ENCODE measurements around the gene VOPP1.

The VOPP1 gene

DNA sequence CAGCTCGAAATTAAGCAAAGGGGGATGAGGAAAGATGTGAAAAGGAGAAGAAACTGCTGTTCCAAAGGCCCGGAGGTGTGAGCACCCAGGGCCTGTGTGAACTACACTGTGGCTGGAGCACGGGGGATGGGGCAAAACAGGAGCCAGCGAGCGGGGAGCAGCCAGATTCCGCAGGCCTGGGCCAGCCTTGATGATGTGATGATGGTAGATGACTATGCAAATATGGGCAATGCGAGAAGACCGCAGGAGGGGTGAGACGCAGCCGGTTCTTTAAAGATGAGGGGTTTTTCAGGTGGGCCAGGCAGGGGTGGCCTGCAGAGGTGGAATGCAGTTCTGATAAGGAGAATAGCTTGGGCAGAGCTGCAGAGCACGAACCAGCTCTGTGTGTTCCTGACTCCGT lies 145.6 kb downstream of the VOPP1 start:
- no peaks in the 10 kb centered on the region for H3K79me2 ChIP-seq (ENCODE audit: control insufficient read depth, low read length)
- no peak overlapping the region for H3K27ac ChIP-seq (ENCODE audit: low read depth, low read length)
- no peaks in the 10 kb centered on the region for H3K4me1 ChIP-seq (ENCODE audit: control insufficient read depth, low read length)
- H3K9me2 ChIP-seq (replicated peaks; ENCODE audit: control insufficient read depth, low read length) = no peaks in the 10 kb centered on the region
- no peaks in the 10 kb centered on the region for H3K9me3 ChIP-seq (ENCODE audit: control insufficient read depth, insufficient read depth, low read length)
- H3K4me3 ChIP-seq (ENCODE audit: low read length) = no peak overlapping the region
- H3K4me2 ChIP-seq (ENCODE audit: low read length) = no peak overlapping the region
- TF ChIP-seq, protein P1, sequence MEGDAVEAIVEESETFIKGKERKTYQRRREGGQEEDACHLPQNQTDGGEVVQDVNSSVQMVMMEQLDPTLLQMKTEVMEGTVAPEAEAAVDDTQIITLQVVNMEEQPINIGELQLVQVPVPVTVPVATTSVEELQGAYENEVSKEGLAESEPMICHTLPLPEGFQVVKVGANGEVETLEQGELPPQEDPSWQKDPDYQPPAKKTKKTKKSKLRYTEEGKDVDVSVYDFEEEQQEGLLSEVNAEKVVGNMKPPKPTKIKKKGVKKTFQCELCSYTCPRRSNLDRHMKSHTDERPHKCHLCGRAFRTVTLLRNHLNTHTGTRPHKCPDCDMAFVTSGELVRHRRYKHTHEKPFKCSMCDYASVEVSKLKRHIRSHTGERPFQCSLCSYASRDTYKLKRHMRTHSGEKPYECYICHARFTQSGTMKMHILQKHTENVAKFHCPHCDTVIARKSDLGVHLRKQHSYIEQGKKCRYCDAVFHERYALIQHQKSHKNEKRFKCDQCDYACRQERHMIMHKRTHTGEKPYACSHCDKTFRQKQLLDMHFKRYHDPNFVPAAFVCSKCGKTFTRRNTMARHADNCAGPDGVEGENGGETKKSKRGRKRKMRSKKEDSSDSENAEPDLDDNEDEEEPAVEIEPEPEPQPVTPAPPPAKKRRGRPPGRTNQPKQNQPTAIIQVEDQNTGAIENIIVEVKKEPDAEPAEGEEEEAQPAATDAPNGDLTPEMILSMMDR (IDR thresholded peaks at IDR 0.05; ENCODE audit: low read depth, low read length, poor library complexity, severe bottlenecking) = no peak
- TF ChIP-seq EZH2phosphoT487 (IDR thresholded peaks at IDR 0.05; ENCODE audit: borderline replicate concordance, low read length) = no peak
- H3F3A ChIP-seq (ENCODE audit: control insufficient read depth, insufficient read depth) = no peaks in the 10 kb centered on the region
- no peaks in the 10 kb centered on the region for H4K20me1 ChIP-seq (ENCODE audit: control insufficient read depth, insufficient read depth, low read depth, low read length)
- peaks cover 3% of the 10 kb centered on the region; the same call in 1 of the 2 replicates for H3K36me3 ChIP-seq (ENCODE audit: control insufficient read depth, low read length)
- no peaks in the 10 kb centered on the region for H3K27me3 ChIP-seq (ENCODE audit: control insufficient read depth, low read length)

DNA sequence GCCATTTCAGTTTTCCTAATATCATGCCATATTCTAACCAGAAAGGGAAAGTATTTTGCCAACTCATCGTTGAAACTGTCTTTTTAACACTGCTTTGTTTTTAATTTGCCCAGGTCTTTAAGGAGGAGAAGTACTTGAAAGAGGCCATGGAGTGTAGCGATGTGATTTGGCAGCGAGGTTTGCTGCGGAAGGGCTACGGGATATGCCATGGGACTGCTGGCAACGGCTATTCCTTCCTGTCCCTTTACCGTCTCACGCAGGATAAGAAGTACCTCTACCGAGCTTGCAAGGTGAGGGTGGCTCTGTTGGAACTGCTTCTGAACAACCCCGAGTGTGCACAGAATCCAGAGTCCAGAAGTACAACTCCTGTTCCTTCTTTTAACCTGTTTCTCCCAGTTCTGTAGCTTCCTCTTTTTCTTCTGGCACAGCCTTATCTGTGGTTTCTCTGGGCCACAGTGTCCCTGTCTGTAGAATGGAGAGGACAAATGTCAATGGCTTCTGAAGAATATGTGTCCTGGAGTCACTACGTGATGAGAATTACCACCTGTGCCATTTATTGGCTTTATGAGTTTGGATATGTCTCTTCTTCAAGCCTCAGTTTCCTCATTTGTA lies 147.1 kb downstream of the VOPP1 start:
- no peak for TF ChIP-seq EZH2phosphoT487 (IDR thresholded peaks at IDR 0.05; ENCODE audit: borderline replicate concordance, low read length)
- TF ChIP-seq, protein P1 (IDR thresholded peaks at IDR 0.05; ENCODE audit: low read depth, low read length, poor library complexity, severe bottlenecking) = no peak
- Histone ChIP-seq H3K36me3 (ENCODE audit: control insufficient read depth, low read length) (peaks cover 3% of the 10 kb centered on the region; the same call in 1 of the 2 replicates), H3K79me2 (ENCODE audit: control insufficient read depth, low read length) (no peaks in the 10 kb centered on the region), H3K27me3 (ENCODE audit: control insufficient read depth, low read length) (no peaks in the 10 kb centered on the region), H3K9me2 (replicated peaks; ENCODE audit: control insufficient read depth, low read length) (no peaks in the 10 kb centered on the region), H3K27ac (ENCODE audit: low read depth, low read length) (no peak overlapping the region), H3K4me2 (ENCODE audit: low read length) (no peak overlapping the region), H3K9me3 (ENCODE audit: control insufficient read depth, insufficient read depth, low read length) (no peaks in the 10 kb centered on the region), H4K20me1 (ENCODE audit: control insufficient read depth, insufficient read depth, low read depth, low read length) (no peaks in the 10 kb centered on the region), H3K4me1 (ENCODE audit: control insufficient read depth, low read length) (no peaks in the 10 kb centered on the region), H3K4me3 (ENCODE audit: low read length) (no peak overlapping the region), H3F3A (ENCODE audit: control insufficient read depth, insufficient read depth) (no peaks in the 10 kb centered on the region)

DNA sequence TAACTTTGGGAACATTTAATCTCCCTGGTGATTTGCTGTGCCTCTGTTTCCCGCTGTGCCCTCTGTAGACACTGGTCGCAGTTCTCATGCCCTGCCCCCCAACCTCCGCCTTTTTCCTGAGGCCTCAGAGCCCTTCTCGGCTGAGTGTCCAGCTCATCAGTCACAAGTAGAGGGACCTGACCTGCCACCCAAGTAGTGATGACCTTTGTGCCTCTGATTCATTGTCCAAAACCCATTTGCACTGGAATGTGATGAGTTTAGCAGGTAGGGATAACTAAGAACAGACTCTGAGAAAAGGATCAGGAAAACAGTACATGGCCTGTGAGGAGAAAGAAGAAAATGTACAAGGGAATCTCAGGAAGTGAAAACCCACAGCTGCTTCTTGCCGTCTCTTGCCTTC lies 148.4 kb downstream of the VOPP1 start:
- no peak overlapping the region for H3K4me2 ChIP-seq (ENCODE audit: low read length)
- H3K9me3 ChIP-seq (ENCODE audit: control insufficient read depth, insufficient read depth, low read length) = no peaks in the 10 kb centered on the region

More for the DNA sequence above, 148.4 kb downstream of the VOPP1 start:
- no peaks in the 10 kb centered on the region for H3K27me3 ChIP-seq (ENCODE audit: control insufficient read depth, low read length)
- TF ChIP-seq EZH2phosphoT487 (IDR thresholded peaks at IDR 0.05; ENCODE audit: borderline replicate concordance, low read length) = no peak
- TF ChIP-seq, protein P1 (IDR thresholded peaks at IDR 0.05; ENCODE audit: low read depth, low read length, poor library complexity, severe bottlenecking) = no peak
- no peaks in the 10 kb centered on the region for H3F3A ChIP-seq (ENCODE audit: control insufficient read depth, insufficient read depth)
- H3K4me1 ChIP-seq (ENCODE audit: control insufficient read depth, low read length) = no peaks in the 10 kb centered on the region
- no peaks in the 10 kb centered on the region for H3K9me2 ChIP-seq (replicated peaks; ENCODE audit: control insufficient read depth, low read length)
- no peaks in the 10 kb centered on the region for H3K79me2 ChIP-seq (ENCODE audit: control insufficient read depth, low read length)
- no peak overlapping the region for H3K4me3 ChIP-seq (ENCODE audit: low read length)
- no peak overlapping the region for H3K27ac ChIP-seq (ENCODE audit: low read depth, low read length)
- peaks cover 3% of the 10 kb centered on the region; the same call in 1 of the 2 replicates for H3K36me3 ChIP-seq (ENCODE audit: control insufficient read depth, low read length)
- no peaks in the 10 kb centered on the region for H4K20me1 ChIP-seq (ENCODE audit: control insufficient read depth, insufficient read depth, low read depth, low read length)

All from DOHH2 (cell line).